GM12873 (cell line): Measurements from ENCODE around the gene IGSF11.

Source experiments
- CTCF ChIP-seq: IDR thresholded peaks from 2 replicates; pipeline ENCODE4 v1.5.1; 2012; ENCODE audit warnings: low read depth, mild to moderate bottlenecking, moderate library complexity, low read length, control low read depth; ENCODE audit not compliant: insufficient read depth; ENCODE audit errors: missing control alignments

The IGSF11 gene

GRCh38 chr3:119015942-119016341, 18.7 kb downstream of the IGSF11 start:
- TF ChIP-seq CTCF: no peak

- no peak for TF ChIP-seq CTCF
Measured at GRCh38 chr3:119013951-119014350, 20.7 kb downstream of the IGSF11 start.

- no peak for TF ChIP-seq CTCF
Measured at GRCh38 chr3:119011528-119011927, 23.1 kb downstream of the IGSF11 start.

GRCh38 chr3:118997190-118997589, 37.5 kb downstream of the IGSF11 start:
- no peak for TF ChIP-seq CTCF

- no peak for TF ChIP-seq CTCF
Measured at GRCh38 chr3:118991775-118992174, 42.9 kb downstream of the IGSF11 start.

GRCh38 chr3:118990823-118991560, 43.7 kb downstream of the IGSF11 start:
- no peak for TF ChIP-seq CTCF

GRCh38 chr3:118988198-118989130, 46.2 kb downstream of the IGSF11 start:
- TF ChIP-seq CTCF: no peak
